Measurements from ENCODE around the gene TMEM175.

TMEM175 gene

GRCh38 chr4:892780-893179 is 39.5 kb upstream of the TMEM175 start:
- Histone ChIP-seq H3K4me3 (ENCODE audit: low read length, poor library complexity, severe bottlenecking) (no peak overlapping the region), H3K4me1 (ENCODE audit: insufficient read depth, low read length, poor library complexity, severe bottlenecking) (no peaks in the 10 kb centered on the region), H3F3A (ENCODE audit: low read depth) (no peaks in the 10 kb centered on the region), H3K4me2 (ENCODE audit: low read depth, low read length, poor library complexity, severe bottlenecking) (no peak overlapping the region), H4K20me1 (ENCODE audit: insufficient read depth, low read length, poor library complexity, severe bottlenecking) (no peaks in the 10 kb centered on the region), H2AFZ (ENCODE audit: low read length) (no peak overlapping the region), H3K27me3 (ENCODE audit: insufficient read depth, low read length, poor library complexity, severe bottlenecking) (no peaks in the 10 kb centered on the region), H3K9ac (ENCODE audit: low read depth, low read length, poor library complexity, severe bottlenecking) (no peak overlapping the region), H3K9me2 (replicated peaks; ENCODE audit: low read depth, low read length) (no peaks in the 10 kb centered on the region), H3K9me3 (ENCODE audit: insufficient read depth, low read depth, low read length) (no peaks in the 10 kb centered on the region), H3K36me3 (ENCODE audit: insufficient read depth, low read length) (peaks cover 68% of the 10 kb centered on the region; the same call in 1 of the 2 replicates), H3K79me2 (ENCODE audit: insufficient read depth, low read length) (no peaks in the 10 kb centered on the region)
- TF ChIP-seq CTCF (conservative IDR thresholded peaks at IDR 0.05; ENCODE audit: low read length) (no peak), EZH2phosphoT487 (IDR thresholded peaks at IDR 0.05; ENCODE audit: borderline replicate concordance) (no peak)

- Histone ChIP-seq H3K9me2 (replicated peaks; ENCODE audit: low read depth, low read length) (no peaks in the 10 kb centered on the region), H3K36me3 (ENCODE audit: insufficient read depth, low read length) (peaks cover 63% of the 10 kb centered on the region; the same call in 1 of the 2 replicates), H3K9me3 (ENCODE audit: insufficient read depth, low read depth, low read length) (no peaks in the 10 kb centered on the region), H3K27me3 (ENCODE audit: insufficient read depth, low read length, poor library complexity, severe bottlenecking) (no peaks in the 10 kb centered on the region), H4K20me1 (ENCODE audit: insufficient read depth, low read length, poor library complexity, severe bottlenecking) (no peaks in the 10 kb centered on the region), H3K4me1 (ENCODE audit: insufficient read depth, low read length, poor library complexity, severe bottlenecking) (no peaks in the 10 kb centered on the region), H3K9ac (ENCODE audit: low read depth, low read length, poor library complexity, severe bottlenecking) (no peak overlapping the region), H3F3A (ENCODE audit: low read depth) (no peaks in the 10 kb centered on the region), H3K4me3 (ENCODE audit: low read length, poor library complexity, severe bottlenecking) (no peak overlapping the region), H2AFZ (ENCODE audit: low read length) (no peak overlapping the region), H3K4me2 (ENCODE audit: low read depth, low read length, poor library complexity, severe bottlenecking) (no peak overlapping the region), H3K79me2 (ENCODE audit: insufficient read depth, low read length) (no peaks in the 10 kb centered on the region)
- TF ChIP-seq CTCF (conservative IDR thresholded peaks at IDR 0.05; ENCODE audit: low read length), result no peak
- no peak for TF ChIP-seq EZH2phosphoT487 (IDR thresholded peaks at IDR 0.05; ENCODE audit: borderline replicate concordance)
Measured at GRCh38 chr4:893276-893994, 38.8 kb upstream of the TMEM175 start.

GRCh38 chr4:893995-894705 is 38.1 kb upstream of the TMEM175 start:
- H3K27me3 ChIP-seq (ENCODE audit: insufficient read depth, low read length, poor library complexity, severe bottlenecking), result no peaks in the 10 kb centered on the region
- H3K79me2 ChIP-seq (ENCODE audit: insufficient read depth, low read length), result no peaks in the 10 kb centered on the region
- H3K9ac ChIP-seq (ENCODE audit: low read depth, low read length, poor library complexity, severe bottlenecking), result no peak overlapping the region
- TF ChIP-seq CTCF (conservative IDR thresholded peaks at IDR 0.05; ENCODE audit: low read length) (no peak), EZH2phosphoT487 (IDR thresholded peaks at IDR 0.05; ENCODE audit: borderline replicate concordance) (no peak)
- no peaks in the 10 kb centered on the region for H3K4me1 ChIP-seq (ENCODE audit: insufficient read depth, low read length, poor library complexity, severe bottlenecking)
- no peak overlapping the region for H3K4me3 ChIP-seq (ENCODE audit: low read length, poor library complexity, severe bottlenecking)
- H3K9me2 ChIP-seq (replicated peaks; ENCODE audit: low read depth, low read length), result no peaks in the 10 kb centered on the region
- H3F3A ChIP-seq (ENCODE audit: low read depth), result no peaks in the 10 kb centered on the region
- H4K20me1 ChIP-seq (ENCODE audit: insufficient read depth, low read length, poor library complexity, severe bottlenecking), result no peaks in the 10 kb centered on the region
- peaks cover 56% of the 10 kb centered on the region; the same call in 1 of the 2 replicates for H3K36me3 ChIP-seq (ENCODE audit: insufficient read depth, low read length)
- no peak overlapping the region for H3K4me2 ChIP-seq (ENCODE audit: low read depth, low read length, poor library complexity, severe bottlenecking)
- H2AFZ ChIP-seq (ENCODE audit: low read length), result no peak overlapping the region
- H3K9me3 ChIP-seq (ENCODE audit: insufficient read depth, low read depth, low read length), result no peaks in the 10 kb centered on the region

All from Loucy (cell line).